ENCODE data around the gene DEPDC7.
A peak's percentile ranks its signal among the peaks of the same experiment; 100 is the strongest.

Gene DEPDC7

DNA sequence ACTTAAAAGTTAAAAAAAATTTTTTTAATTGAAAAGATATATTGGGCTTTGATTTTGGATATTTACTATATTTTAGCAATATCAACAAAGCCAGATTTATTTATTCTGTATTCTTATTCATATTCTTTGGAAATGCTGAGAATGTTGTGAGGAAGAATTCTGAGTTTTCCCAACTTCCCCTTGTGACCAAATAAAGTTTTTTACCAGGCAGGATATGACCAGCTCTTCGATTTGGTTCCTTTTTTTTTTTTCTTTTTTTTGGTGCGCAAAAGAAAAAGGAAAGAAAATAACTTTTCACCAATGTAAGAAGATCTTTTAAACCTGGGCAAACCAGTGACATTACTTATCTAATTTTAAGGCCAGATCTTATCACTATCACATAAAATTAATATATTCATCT, 36.6 kb downstream of the DEPDC7 start:
- peaks cover 70% of the 10 kb centered on the region for H3K36me3 ChIP-seq
- TF ChIP-seq Cebpa-rat (IDR thresholded peaks at IDR 0.05), result no peak
- H4K20me1 ChIP-seq, result no peaks in the 10 kb centered on the region
- no peak overlapping the region for H3K4me2 ChIP-seq
- no peak overlapping the region for H3K4me3 ChIP-seq
- no peaks in the 10 kb centered on the region for H3K9me3 ChIP-seq
- H3K9ac ChIP-seq, result no peak overlapping the region
- no peak overlapping the region for H3K27ac ChIP-seq
- no peaks in the 10 kb centered on the region for H3K4me1 ChIP-seq
- H3K27me3 ChIP-seq, result no peaks in the 10 kb centered on the region

- no peak for TF ChIP-seq Cebpa-rat (IDR thresholded peaks at IDR 0.05)
- no peaks in the 10 kb centered on the region for H3K4me1 ChIP-seq
Measured at GRCh38 chr11:33055375-33055774, 39.7 kb downstream of the DEPDC7 start.

GRCh38 chr11:33057284-33057683, 41.6 kb downstream of the DEPDC7 start:
- Histone ChIP-seq H3K4me1 (no peaks in the 10 kb centered on the region), H3K36me3 (peaks cover 93% of the 10 kb centered on the region), H3K4me2 (no peak overlapping the region), H3K27me3 (no peaks in the 10 kb centered on the region), H4K20me1 (no peaks in the 10 kb centered on the region), H3K4me3 (no peak overlapping the region), H3K9ac (no peak overlapping the region), H3K27ac (no peak overlapping the region), H3K9me3 (no peaks in the 10 kb centered on the region)
- TF ChIP-seq Cebpa-rat (IDR thresholded peaks at IDR 0.05), result no peak

More at GRCh38 chr11:33055375-33055774, 39.7 kb downstream of the DEPDC7 start:
- Histone ChIP-seq H3K4me2 (no peak overlapping the region), H3K9ac (no peak overlapping the region), H3K9me3 (no peaks in the 10 kb centered on the region), H4K20me1 (no peaks in the 10 kb centered on the region), H3K27me3 (no peaks in the 10 kb centered on the region), H3K4me3 (no peak overlapping the region), H3K27ac (no peak overlapping the region), H3K36me3 (peaks cover 86% of the 10 kb centered on the region)

- Histone ChIP-seq H3K4me1 (peaks cover 17% of the 10 kb centered on the region), H3K4me3 (no peak overlapping the region), H3K4me2 (no peak overlapping the region), H3K27ac (no peak overlapping the region), H3K36me3 (peaks cover 87% of the 10 kb centered on the region), H3K27me3 (no peaks in the 10 kb centered on the region), H3K9me3 (no peaks in the 10 kb centered on the region), H4K20me1 (no peaks in the 10 kb centered on the region), H3K9ac (no peak overlapping the region)
- no peak for TF ChIP-seq Cebpa-rat (IDR thresholded peaks at IDR 0.05)
Measured at GRCh38 chr11:33059331-33060007, 43.8 kb downstream of the DEPDC7 start.

DNA sequence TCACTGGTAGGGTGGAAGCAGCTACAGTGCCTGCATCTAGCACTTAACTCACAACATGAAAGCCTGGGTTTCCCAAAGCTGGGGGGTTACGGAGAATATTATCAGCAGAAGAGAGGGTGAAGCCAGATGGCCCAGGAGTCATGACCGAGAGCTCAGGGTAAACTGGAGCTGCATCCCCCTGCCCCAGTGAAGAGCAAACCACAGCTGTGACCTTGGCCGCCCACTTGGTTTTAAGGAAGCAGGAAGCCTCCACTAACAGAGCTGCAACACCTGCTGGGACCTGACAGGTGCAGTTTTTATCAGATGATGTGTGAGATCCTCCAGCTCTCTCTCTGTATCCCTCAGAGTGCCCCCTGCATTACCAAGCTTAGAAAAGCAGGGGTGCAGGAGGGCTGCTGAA, 44.6 kb downstream of the DEPDC7 start:
- H3K27ac ChIP-seq, result no peak overlapping the region
- H3K4me1 ChIP-seq, result peaks cover 19% of the 10 kb centered on the region
- no peaks in the 10 kb centered on the region for H3K9me3 ChIP-seq
- H3K4me3 ChIP-seq, result no peak overlapping the region
- H3K9ac ChIP-seq, result no peak overlapping the region
- no peaks in the 10 kb centered on the region for H4K20me1 ChIP-seq
- H3K27me3 ChIP-seq, result no peaks in the 10 kb centered on the region
- TF ChIP-seq Cebpa-rat (IDR thresholded peaks at IDR 0.05), result no peak
- peaks cover 90% of the 10 kb centered on the region for H3K36me3 ChIP-seq
- H3K4me2 ChIP-seq, result no peak overlapping the region

- H3K9ac ChIP-seq, result no peak overlapping the region
- H4K20me1 ChIP-seq, result peaks cover 1% of the 10 kb centered on the region; the same call in 1 of the 2 replicates
- no peaks in the 10 kb centered on the region for H3K9me3 ChIP-seq
- no peak overlapping the region for H3K4me2 ChIP-seq
- peaks cover 91% of the 10 kb centered on the region for H3K36me3 ChIP-seq
- peaks cover 19% of the 10 kb centered on the region for H3K4me1 ChIP-seq
- TF ChIP-seq Cebpa-rat (IDR thresholded peaks at IDR 0.05), result no peak
- no peak overlapping the region for H3K4me3 ChIP-seq
- H3K27ac ChIP-seq, result no peak overlapping the region
- no peaks in the 10 kb centered on the region for H3K27me3 ChIP-seq
Measured at GRCh38 chr11:33062137-33062536, 46.5 kb downstream of the DEPDC7 start.

GRCh38 chr11:33063326-33063881, 47.7 kb downstream of the DEPDC7 start:
- H3K4me1 ChIP-seq, result peaks cover 19% of the 10 kb centered on the region
- no peaks in the 10 kb centered on the region for H3K27me3 ChIP-seq
- no peak overlapping the region for H3K27ac ChIP-seq
- H3K9me3 ChIP-seq, result no peaks in the 10 kb centered on the region
- H3K4me2 ChIP-seq, result peak overlapping the region; percentile 23; the same call in 1 of the 2 replicates
- no peak overlapping the region for H3K9ac ChIP-seq
- H4K20me1 ChIP-seq, result peaks cover 5% of the 10 kb centered on the region; the same call in 1 of the 2 replicates
- peaks cover 91% of the 10 kb centered on the region for H3K36me3 ChIP-seq
- H3K4me3 ChIP-seq, result no peak overlapping the region
- TF ChIP-seq Cebpa-rat (IDR thresholded peaks at IDR 0.05), result no peak

- Histone ChIP-seq H4K20me1 (peaks cover 5% of the 10 kb centered on the region; the same call in 1 of the 2 replicates), H3K4me3 (no peak overlapping the region), H3K27me3 (no peaks in the 10 kb centered on the region), H3K4me2 (peak overlapping the region; percentile 23; the same call in 1 of the 2 replicates), H3K9ac (no peak overlapping the region), H3K4me1 (peaks cover 19% of the 10 kb centered on the region), H3K9me3 (no peaks in the 10 kb centered on the region), H3K27ac (peak overlapping the region; percentile 37; the same call in 1 of the 2 replicates), H3K36me3 (peaks cover 90% of the 10 kb centered on the region)
- TF ChIP-seq Cebpa-rat (IDR thresholded peaks at IDR 0.05), result no peak
Measured at GRCh38 chr11:33064033-33064825, 48.6 kb downstream of the DEPDC7 start.

- H3K27ac ChIP-seq, result no peak overlapping the region
- peaks cover 5% of the 10 kb centered on the region; the same call in 1 of the 2 replicates for H4K20me1 ChIP-seq
- H3K36me3 ChIP-seq, result peaks cover 89% of the 10 kb centered on the region
- no peak for TF ChIP-seq Cebpa-rat (IDR thresholded peaks at IDR 0.05)
- peaks cover 19% of the 10 kb centered on the region for H3K4me1 ChIP-seq
- H3K4me3 ChIP-seq, result no peak overlapping the region
- no peaks in the 10 kb centered on the region for H3K9me3 ChIP-seq
- H3K27me3 ChIP-seq, result no peaks in the 10 kb centered on the region
- H3K4me2 ChIP-seq, result 0 out of 2 replicates have a peak overlapping the region, but pooled peaks have one; percentile 23
- no peak overlapping the region for H3K9ac ChIP-seq
Measured at GRCh38 chr11:33064866-33065265, 49.2 kb downstream of the DEPDC7 start.
